GM19099 (cell line): ENCODE data around the gene CEP63.

ENCODE experiments used
- POLR2A ChIP-seq: IDR thresholded peaks from 3 replicates; pipeline ENCODE4 v1.6.1; 2011; ENCODE audit warnings: low read depth; ENCODE audit not compliant: insufficient read length; ENCODE audit errors: extremely low read depth

Gene CEP63

GRCh38 chr3:134567605-134568004 is 81.7 kb downstream of the CEP63 start:
- no peak for TF ChIP-seq POLR2A

GRCh38 chr3:134568790-134569189 is 82.9 kb downstream of the CEP63 start:
- no peak for TF ChIP-seq POLR2A

- TF ChIP-seq POLR2A = no peak
Measured at GRCh38 chr3:134576426-134576825, 90.6 kb downstream of the CEP63 start.

GRCh38 chr3:134576831-134577230 is 91.0 kb downstream of the CEP63 start:
- no peak for TF ChIP-seq POLR2A

GRCh38 chr3:134579141-134579665 is 93.3 kb downstream of the CEP63 start:
- no peak for TF ChIP-seq POLR2A

- TF ChIP-seq POLR2A = no peak
Measured at GRCh38 chr3:134590766-134591165, 104.9 kb downstream of the CEP63 start.

- TF ChIP-seq POLR2A = no peak
Measured at GRCh38 chr3:134592806-134593205, 106.9 kb downstream of the CEP63 start.

GRCh38 chr3:134594331-134594741 is 108.5 kb downstream of the CEP63 start:
- TF ChIP-seq POLR2A = no peak

GRCh38 chr3:134597390-134597970 is 111.6 kb downstream of the CEP63 start:
- TF ChIP-seq POLR2A = no peak

GRCh38 chr3:134598763-134599545 is 113.1 kb downstream of the CEP63 start:
- TF ChIP-seq POLR2A = no peak

GRCh38 chr3:134600206-134600605 is 114.3 kb downstream of the CEP63 start:
- TF ChIP-seq POLR2A = no peak

- no peak for TF ChIP-seq POLR2A
Measured at GRCh38 chr3:134600685-134601463, 115.0 kb downstream of the CEP63 start.

- no peak for TF ChIP-seq POLR2A
Measured at GRCh38 chr3:134601539-134602439, 115.9 kb downstream of the CEP63 start.

- no peak for TF ChIP-seq POLR2A
Measured at GRCh38 chr3:134602440-134602814, 116.6 kb downstream of the CEP63 start.
